Body of pancreas (tissue), 4 donors: ENCODE results near the gene UMAD1.
"Not testable (repeated sequence)": the region's sequence is repeated elsewhere in the genome, so short reads cannot be mapped to it uniquely, and the experiment has no call there.

Source experiments
- CTCF ChIP-seq, 7 experiments: fragments of 450-650 bp in 4 of 7; fragments of 200-600 bp in 3 of 7; sonication (generic) in 3 of 7; IDR thresholded peaks; one replicate each; pipeline ENCODE4 v1.5.1; 2016 to 2019; ENCODE audit warnings: antibody characterized with exemption in 7 of 7
- POLR2A ChIP-seq, 3 donors: fragments of 450-650 bp; IDR thresholded peaks; one replicate each; pipeline ENCODE4 v1.6.1; 2016; ENCODE audit warnings: antibody characterized with exemption in 3 of 3, mild to moderate bottlenecking in 2 of 3

GRCh38 chr7:7679640-7680039, 39.1 kb downstream of the UMAD1 start:
- TF ChIP-seq CTCF, POLR2A (IDR thresholded peaks at IDR 0.05): not testable (repeated sequence)
